GM20431 (cell line): ENCODE results near the gene PKNOX2.

Experiments used
- in situ Hi-C: fragments of 300-500 bp; cut with MseI, MboI; formaldehyde crosslinking; loops from one replicate; pipeline ENCODE4 v1.15.0; 2020; ENCODE audit warnings: low sequenced_read_pairs; ENCODE audit not compliant: unreplicated experiment

Gene PKNOX2

DNA sequence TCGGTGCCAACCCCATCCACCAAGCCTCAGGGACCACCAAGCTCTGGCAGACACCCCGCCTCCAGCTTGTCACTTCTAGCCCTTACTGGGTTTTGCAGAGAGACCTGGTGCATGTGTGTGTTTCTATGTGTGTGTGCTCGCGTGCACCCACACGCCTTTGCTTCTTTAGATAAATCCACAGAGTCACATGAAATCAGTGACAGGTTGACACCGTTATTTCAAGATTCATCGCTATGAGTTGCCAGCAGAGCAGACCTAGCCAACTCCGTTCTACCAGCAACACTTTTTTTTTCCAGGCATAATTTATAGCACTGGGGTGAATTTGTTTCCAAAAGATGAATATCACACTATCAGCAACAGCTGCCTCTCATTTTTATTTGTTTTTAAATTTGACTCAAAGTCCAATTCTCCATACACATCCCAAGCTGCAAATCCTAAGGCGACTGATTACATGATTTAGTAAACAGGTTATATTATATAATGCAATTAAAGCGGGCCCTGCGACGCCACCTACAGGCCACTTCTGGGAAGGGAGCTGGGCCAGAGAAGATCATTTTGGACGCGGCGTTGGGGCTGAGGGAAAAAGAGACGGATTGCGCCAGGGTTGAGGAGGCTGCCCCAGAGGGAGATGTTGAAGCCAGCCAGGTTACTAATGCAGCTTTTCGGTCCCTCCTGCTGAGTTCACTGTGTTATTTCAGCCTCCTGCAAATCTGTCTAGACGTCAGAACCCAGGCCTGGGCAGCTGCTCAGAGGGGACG lies 181.0 kb downstream of the PKNOX2 start:
- in situ Hi-C loops: loop anchor here (25.0 kb wide), 1 partner anchor 383 kb away; the partner anchor contains the start of gene CCDC15

- in situ Hi-C loops: loop anchor here (25.0 kb wide), 1 partner anchor 384 kb away; the partner anchor contains the start of gene CCDC15
These were observed 181.6 kb downstream of the PKNOX2 start for GRCh38 chr11:125346179-125346530.

DNA sequence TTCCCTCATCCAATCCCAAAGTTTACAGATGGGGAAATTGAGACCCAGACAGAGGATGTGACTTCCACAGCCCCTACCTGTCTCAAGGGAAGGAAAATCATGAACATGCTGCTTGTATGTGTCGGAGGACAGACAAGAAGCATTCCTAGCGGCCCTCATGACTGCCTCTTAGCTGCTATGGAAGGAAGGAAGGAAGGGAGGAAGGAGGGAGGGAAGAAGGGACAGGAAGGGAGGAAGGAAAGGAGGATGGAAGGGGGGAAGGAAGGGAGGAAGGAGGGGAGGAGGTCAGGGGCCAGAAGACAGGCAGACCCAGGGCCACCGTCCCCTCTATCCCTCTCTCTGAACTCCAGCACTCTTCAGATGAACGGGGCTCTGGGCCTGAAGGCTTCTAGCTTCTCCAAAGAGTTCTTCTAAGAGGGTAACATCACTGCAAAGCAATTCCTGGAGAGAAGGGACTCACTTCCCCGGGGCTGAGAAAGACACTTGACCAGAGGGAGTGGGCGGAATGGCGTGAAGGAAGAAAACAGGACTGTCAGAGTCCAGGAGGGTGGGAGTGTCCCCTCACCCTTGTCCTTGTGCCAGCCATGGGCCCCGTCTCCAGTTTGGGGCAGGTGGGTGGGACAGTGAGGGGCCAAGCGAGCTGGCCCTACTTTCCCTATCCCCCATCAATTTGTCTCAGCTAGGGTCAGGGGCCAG lies 182.2 kb downstream of the PKNOX2 start:
- in situ Hi-C loops: loop anchor here (25.0 kb wide), 1 partner anchor 384 kb away; the partner anchor contains the start of gene CCDC15

- in situ Hi-C loops: loop anchor here (25.0 kb wide), 1 partner anchor 385 kb away; the partner anchor contains the start of gene CCDC15
These were observed 182.7 kb downstream of the PKNOX2 start for GRCh38 chr11:125347261-125347585.

GRCh38 chr11:125348141-125348651 lies 183.6 kb downstream of the PKNOX2 start:
- in situ Hi-C loops: loop anchor here (25.0 kb wide), 1 partner anchor 386 kb away; the partner anchor contains the start of gene CCDC15

DNA sequence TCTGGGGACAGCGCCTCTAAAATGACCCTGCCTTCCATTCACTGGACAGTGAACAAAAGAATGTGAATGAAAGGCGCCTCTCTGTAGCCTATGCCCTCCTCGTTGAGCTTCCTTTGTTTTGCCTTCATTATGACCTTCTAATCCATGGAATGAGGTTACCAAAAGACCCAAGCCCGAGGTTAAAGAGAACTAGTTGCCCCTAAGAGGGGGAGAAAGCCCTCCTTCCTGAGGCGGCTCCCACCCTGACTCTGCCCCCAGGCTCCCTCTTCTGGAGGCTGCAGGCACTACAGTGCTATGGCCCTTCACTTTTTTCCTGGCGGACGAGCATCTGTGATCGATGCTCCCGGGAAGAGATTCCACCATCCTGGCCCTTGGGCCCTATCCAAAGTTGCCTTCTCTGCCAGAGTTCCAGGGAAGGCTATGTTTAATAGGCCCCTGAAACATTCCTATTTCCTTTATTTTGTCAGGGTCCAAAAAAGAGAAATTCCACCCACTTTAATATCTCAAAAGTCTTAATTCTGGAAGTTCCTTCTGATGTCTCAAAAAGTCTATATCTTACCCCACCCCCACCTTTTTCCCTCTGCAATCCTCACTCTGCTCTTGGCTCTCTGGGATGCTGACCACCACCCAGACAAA lies 184.2 kb downstream of the PKNOX2 start:
- in situ Hi-C loops: loop anchor here (25.0 kb wide), 1 partner anchor 386 kb away; the partner anchor contains the start of gene CCDC15

DNA sequence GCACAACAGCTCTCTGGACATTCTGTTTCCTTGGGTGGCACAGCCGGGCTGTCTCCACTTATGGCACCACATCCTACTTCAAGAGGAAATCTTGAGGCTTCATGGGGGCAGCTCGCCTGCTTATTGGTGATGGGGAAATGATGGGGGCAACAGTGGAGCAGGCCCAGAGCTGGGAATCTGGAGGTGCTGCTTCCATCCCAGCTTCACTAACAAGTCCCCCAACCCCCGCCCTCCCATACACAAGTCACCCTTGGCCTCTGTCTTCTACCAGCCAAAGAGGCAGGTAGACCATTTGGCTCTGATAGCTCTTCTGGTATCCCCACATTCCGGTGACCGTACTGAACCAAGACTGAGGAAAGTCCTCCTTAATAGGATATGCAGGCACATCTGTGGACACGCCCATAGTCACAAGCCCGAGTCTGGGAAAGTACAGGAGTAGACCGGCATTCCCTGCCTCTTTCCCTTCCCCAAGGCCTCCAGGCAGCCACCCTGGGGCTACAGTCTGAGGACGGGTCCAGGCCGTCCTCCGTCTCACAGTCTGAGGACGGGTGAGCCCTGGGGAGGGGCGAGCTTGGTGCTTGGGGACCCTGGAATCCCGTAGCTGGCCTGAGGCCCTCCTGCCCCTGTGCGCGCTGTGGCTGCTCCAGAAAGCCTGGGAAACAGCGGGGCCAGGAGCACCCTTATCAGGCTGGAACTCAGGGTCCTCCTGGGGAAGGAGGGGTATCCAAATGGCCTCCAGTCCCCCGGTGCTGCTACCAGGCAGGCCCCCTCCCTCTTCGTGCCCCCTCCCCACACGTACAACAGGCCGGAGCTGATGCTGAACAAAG lies 185.9 kb downstream of the PKNOX2 start:
- in situ Hi-C loops: no loop called here

DNA sequence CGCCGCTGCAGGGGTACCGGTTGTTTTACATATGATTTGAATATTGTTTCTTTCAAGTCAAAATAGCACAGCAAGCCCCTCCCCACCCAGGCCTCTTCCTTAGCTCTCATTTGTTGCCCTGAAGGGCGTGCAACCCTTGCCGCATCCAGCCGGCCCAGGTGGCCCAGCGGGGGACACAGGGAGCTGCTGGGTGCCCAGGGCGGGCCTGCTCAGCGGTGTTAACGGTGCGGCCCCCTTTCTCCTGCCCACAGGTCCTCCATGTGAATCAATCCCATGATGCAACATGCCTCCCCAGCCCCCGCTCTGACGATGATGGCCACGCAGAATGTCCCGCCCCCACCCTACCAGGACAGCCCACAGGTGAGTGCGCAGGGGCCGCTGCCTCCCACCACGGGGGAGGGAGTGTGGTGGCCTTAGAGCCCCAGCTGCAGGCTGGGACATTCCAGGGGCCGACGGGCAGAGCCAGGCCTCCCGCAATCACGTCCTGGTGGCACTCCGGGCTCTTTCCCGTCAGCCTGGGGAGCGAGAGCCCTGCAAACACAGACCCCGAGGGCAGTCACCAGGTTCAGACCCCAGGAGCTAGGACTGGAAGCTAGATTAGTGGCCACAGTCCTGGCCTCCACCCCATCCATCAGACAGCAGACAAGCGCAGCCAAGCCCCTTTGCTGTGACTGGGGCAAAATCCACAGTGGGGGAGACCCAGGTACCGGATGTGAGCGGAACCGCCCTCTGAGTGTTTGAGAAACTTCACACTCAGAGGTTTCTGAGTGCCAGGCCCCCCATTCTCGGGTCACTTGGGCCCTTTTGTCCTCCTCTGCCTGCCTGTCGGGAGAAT lies 186.7 kb downstream of the PKNOX2 start:
- in situ Hi-C loops: no loop called here

- in situ Hi-C loops: no loop called here
These were observed 187.3 kb downstream of the PKNOX2 start for GRCh38 chr11:125351868-125352250.

GRCh38 chr11:125356797-125357196 lies 192.2 kb downstream of the PKNOX2 start:
- in situ Hi-C loops: no loop called here

DNA sequence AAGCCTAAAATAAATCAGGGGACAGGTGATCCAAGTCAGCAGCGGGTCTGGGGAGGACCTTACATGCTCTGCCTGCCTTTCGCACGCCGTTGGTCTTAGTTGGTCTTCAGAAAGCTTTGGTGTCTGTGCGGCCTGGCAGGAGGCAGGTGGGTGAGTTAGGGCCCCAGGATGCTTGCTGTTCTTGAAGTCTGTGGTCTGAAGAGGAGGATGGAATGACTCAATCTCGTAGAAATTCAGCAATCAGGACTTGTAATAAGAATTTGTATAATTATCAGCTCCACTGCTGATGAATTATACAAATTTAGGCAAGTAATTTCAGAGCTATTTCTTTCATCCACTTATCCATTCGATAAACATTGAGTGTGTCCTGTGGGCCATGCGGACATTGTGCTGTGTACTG lies 193.0 kb downstream of the PKNOX2 start:
- in situ Hi-C loops: no loop called here

GRCh38 chr11:125358254-125358840 lies 193.8 kb downstream of the PKNOX2 start:
- in situ Hi-C loops: no loop called here

- in situ Hi-C loops: no loop called here
These were observed 194.6 kb downstream of the PKNOX2 start for GRCh38 chr11:125359130-125359529.

GRCh38 chr11:125360066-125360465 lies 195.5 kb downstream of the PKNOX2 start:
- in situ Hi-C loops: no loop called here

- in situ Hi-C loops: no loop called here
These were observed 199.7 kb downstream of the PKNOX2 start for GRCh38 chr11:125364121-125364826.

GRCh38 chr11:125365196-125365931 lies 200.8 kb downstream of the PKNOX2 start:
- in situ Hi-C loops: no loop called here

GRCh38 chr11:125367710-125368109 lies 203.2 kb downstream of the PKNOX2 start:
- in situ Hi-C loops: no loop called here
